PC-9 (cell line): ENCODE data around the gene SPEN. TPM values are rescaled to one million over a fixed set of nuclear protein-coding genes. Genes with fewer than 3 reads are reported as not detected.

Experiments
- BruUV-seq: library from RNA; stranded (reverse); fragments of 400-500 nt; replicated peaks from 2 replicates; lab custom pipeline; 2021; lab: Mats Ljungman, UMichigan
- CTCF ChIA-PET: fragments of 300-600 bp; sonication (Branson Sonifier 250); formaldehyde crosslinking; loops from one replicate; lab custom pipeline; 2022; ENCODE audit warnings: antibody characterized with exemption; lab: Charles Lee
- POLR2A ChIA-PET: fragments of 300-600 bp; sonication (Branson Sonifier 250); formaldehyde crosslinking; loops from one replicate; lab custom pipeline; 2022; ENCODE audit warnings: antibody characterized with exemption; ENCODE audit not compliant: unreplicated experiment; lab: Charles Lee
- DNase-seq, 2 experiments: peaks; one replicate each; pipeline versions ENCODE4 v3.0.0 to v3.0.0-alpha.2; 2015 to 2022; ENCODE audit warnings: mixed read lengths in 1 of 2
- H2AFZ ChIP-seq: fragments of 200-600 bp; sonication (generic); 2 replicates; pipeline ENCODE4 v1.8.1; 2017; ENCODE audit warnings: antibody characterized with exemption
- H3F3A ChIP-seq: fragments of 200-600 bp; sonication (generic); 2 replicates; pipeline ENCODE4 v1.8.1; 2017; ENCODE audit warnings: antibody characterized with exemption, mild to moderate bottlenecking, low read depth; ENCODE audit not compliant: insufficient read depth
- H3K27ac ChIP-seq: fragments of 200-600 bp; sonication (generic); 2 replicates; pipeline ENCODE4 v1.6.1; 2016; ENCODE audit warnings: mixed run types
- H3K27me3 ChIP-seq: fragments of 200-600 bp; sonication (generic); 2 replicates; pipeline ENCODE4 v1.6.1; 2016; ENCODE audit warnings: low read depth, mixed run types; ENCODE audit not compliant: insufficient read depth
- H3K36me3 ChIP-seq: fragments of 200-600 bp; sonication (generic); 2 replicates; pipeline ENCODE4 v1.6.1; 2016; ENCODE audit warnings: low read depth, mixed run types
- H3K4me1 ChIP-seq: fragments of 200-600 bp; sonication (generic); replicated peaks from 2 replicates; pipeline ENCODE4 v1.6.1; 2016; ENCODE audit warnings: mixed run types; ENCODE audit not compliant: insufficient read depth
- H3K4me2 ChIP-seq: fragments of 200-600 bp; sonication (generic); 2 replicates; pipeline ENCODE4 v1.6.1; 2017; ENCODE audit warnings: mixed run types
- H3K4me3 ChIP-seq: fragments of 200-600 bp; sonication (generic); 2 replicates; pipeline ENCODE4 v1.6.1; 2016; ENCODE audit warnings: mixed run types
- H3K79me2 ChIP-seq: fragments of 200-600 bp; sonication (generic); 2 replicates; pipeline ENCODE4 v1.6.1; 2017; ENCODE audit warnings: low read depth, mixed run types
- H3K9me2 ChIP-seq: fragments of 200-600 bp; sonication (generic); 2 replicates; pipeline ENCODE4 v1.8.1; 2017; ENCODE audit warnings: mild to moderate bottlenecking; ENCODE audit not compliant: insufficient read depth
- H3K9me3 ChIP-seq: fragments of 200-600 bp; sonication (generic); 2 replicates; pipeline ENCODE4 v1.8.1; 2016; ENCODE audit warnings: low read depth; ENCODE audit not compliant: insufficient read depth
- H4K20me1 ChIP-seq: fragments of 200-600 bp; sonication (generic); 2 replicates; pipeline ENCODE4 v1.8.1; 2017; ENCODE audit not compliant: insufficient read depth
- CTCF ChIP-seq: fragments of 200-600 bp; sonication (generic); conservative IDR thresholded peaks from 2 replicates; pipeline ENCODE4 v1.6.1; 2017; ENCODE audit warnings: mixed run types, antibody characterized with exemption, mild to moderate bottlenecking, moderate library complexity
- EZH2 ChIP-seq: fragments of 200-600 bp; sonication (generic); IDR thresholded peaks from 2 replicates; pipeline ENCODE4 v1.8.0; 2017; ENCODE audit warnings: antibody characterized with exemption, low read depth
- intact Hi-C: fragments of 100-400 bp; cut with micrococcal nuclease; formaldehyde crosslinking; loops from one replicate; pipeline ENCODE4 v1.10.0; 2022; ENCODE audit not compliant: unreplicated experiment
- total RNA-seq: library from RNA; stranded (reverse); gene quantifications from 2 replicates; pipeline ENCODE4 v1.2.3, GENCODE V29; 2021

SPEN gene
- total RNA-seq, 1 experiment from 2014 or later = 46.8 TPM

DNA sequence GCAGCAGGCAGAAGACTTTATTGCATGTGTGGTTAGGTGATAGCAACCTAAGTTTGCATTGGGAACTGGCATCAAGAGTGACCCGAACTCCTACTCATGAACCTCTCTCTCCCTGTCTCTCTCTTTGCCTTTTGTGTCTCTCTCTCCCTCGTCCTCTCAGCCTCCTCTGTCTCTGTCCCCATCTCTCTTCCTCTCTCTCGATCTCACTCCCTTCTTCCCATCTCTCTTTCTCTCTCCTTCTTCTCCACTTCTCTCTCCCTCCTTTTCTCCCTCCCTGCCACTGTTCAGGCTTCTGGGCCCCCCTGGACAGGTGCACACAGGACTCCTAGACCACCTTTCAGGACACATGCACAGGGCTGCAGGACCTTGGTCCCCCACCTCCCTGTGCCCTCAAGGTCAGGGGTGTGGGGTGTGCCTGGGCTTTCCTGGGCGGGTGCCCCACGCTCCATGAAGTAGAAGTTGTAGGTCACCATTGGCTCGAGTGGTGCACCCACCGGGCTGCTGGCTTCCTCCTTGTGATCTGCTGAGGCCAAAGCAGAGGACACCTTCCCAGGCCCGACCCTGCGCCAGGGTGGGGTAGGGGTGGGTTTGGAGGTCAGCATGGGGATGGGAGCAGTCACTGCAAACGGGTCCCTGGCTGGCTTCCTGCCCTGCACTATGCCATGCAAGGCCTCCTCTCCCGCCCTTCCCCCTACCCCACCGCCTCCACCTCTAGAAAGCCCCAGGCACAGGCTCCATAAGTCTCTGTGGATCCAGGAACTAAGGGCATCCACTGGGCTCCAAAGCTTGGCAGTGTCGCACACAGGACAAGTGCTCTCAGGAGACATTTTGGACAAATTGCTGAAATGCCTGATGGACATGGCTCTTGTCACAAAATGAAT lies 141.6 kb downstream of the SPEN start:
- Histone ChIP-seq H3K27ac (no peak overlapping the region), H3K4me3 (no peak overlapping the region), H4K20me1 (no peaks in the 10 kb centered on the region), H3K27me3 (no peaks in the 10 kb centered on the region), H3K36me3 (no peaks in the 10 kb centered on the region), H2AFZ (no peak overlapping the region), H3K9me2 (no peaks in the 10 kb centered on the region), H3K9me3 (no peaks in the 10 kb centered on the region), H3F3A (no peaks in the 10 kb centered on the region), H3K4me2 (no peak overlapping the region), H3K79me2 (no peaks in the 10 kb centered on the region), H3K4me1 (no peaks in the 10 kb centered on the region)
- CTCF ChIA-PET = no interaction called here
- no peak for DNase-seq
- BruUV-seq = no TSS peak
- POLR2A ChIA-PET = interaction anchor here (0.6 kb wide), 1 partner anchor 30 kb away, joined by 29 read pairs; no protein-coding TSS in a partner anchor
- no peak for TF ChIP-seq CTCF
- TF ChIP-seq EZH2 = no peak
- intact Hi-C loops = no loop called here

DNA sequence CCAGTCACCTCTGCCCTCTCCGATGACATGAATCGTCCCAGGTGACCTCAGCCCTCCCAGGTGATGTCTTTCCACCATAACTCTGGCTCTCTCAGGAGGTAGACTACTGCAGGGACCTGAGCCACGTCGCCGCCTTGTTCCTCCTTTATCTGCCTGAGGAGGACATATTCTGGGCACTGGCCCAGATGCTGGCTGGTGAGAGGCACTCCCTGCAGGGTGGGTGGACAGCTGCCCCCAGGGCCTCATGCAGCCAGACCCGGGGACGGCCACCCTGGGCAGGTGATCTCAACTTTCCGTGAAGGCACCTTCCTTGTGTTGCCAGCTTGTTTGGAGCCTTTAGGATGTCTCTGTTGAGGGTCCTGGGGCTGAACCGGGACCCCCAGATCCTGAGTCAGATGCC lies 142.3 kb downstream of the SPEN start:
- H2AFZ ChIP-seq = no peak overlapping the region
- H3K4me2 ChIP-seq = no peak overlapping the region
- no peak for TF ChIP-seq EZH2
- no peak for TF ChIP-seq CTCF
- H4K20me1 ChIP-seq = no peaks in the 10 kb centered on the region
- no peaks in the 10 kb centered on the region for H3K4me1 ChIP-seq
- intact Hi-C loops = no loop called here
- CTCF ChIA-PET = no interaction called here
- BruUV-seq = no TSS peak
- DNase-seq = no peak
- H3K27me3 ChIP-seq = no peaks in the 10 kb centered on the region
- POLR2A ChIA-PET = no interaction called here
- no peak overlapping the region for H3K4me3 ChIP-seq
- H3F3A ChIP-seq = no peaks in the 10 kb centered on the region
- no peak overlapping the region for H3K27ac ChIP-seq
- no peaks in the 10 kb centered on the region for H3K79me2 ChIP-seq
- no peaks in the 10 kb centered on the region for H3K9me3 ChIP-seq
- H3K36me3 ChIP-seq = no peaks in the 10 kb centered on the region
- H3K9me2 ChIP-seq = no peaks in the 10 kb centered on the region

Other genes with a start within 250 kb of the SPEN start
- 36.1 and 38.0 TPM in 2 replicates for gene DDI2, start 230.2 kb upstream of the SPEN start, total RNA-seq
- 45.9 and 51.8 TPM in 2 replicates for gene PLEKHM2, start 163.4 kb upstream of the SPEN start, total RNA-seq
- gene SLC25A34, start 111.4 kb upstream of the SPEN start, total RNA-seq = 1.4 and 1.7 TPM in 2 replicates
- gene TMEM82, start 105.2 kb upstream of the SPEN start, total RNA-seq = not detected in 2 replicates
- gene FBLIM1, start 88.9 kb upstream of the SPEN start, total RNA-seq = 57.2 and 114 TPM in 2 replicates
- gene UQCRHL, start 40.1 kb upstream of the SPEN start, total RNA-seq = 4.9 and 5.1 TPM in 2 replicates
- gene ZBTB17, start 128.4 kb downstream of the SPEN start, total RNA-seq = 17.4 and 24.2 TPM in 2 replicates
- gene SRARP, start 156.5 kb downstream of the SPEN start, total RNA-seq = not detected in 2 replicates
- gene HSPB7, start 170.3 kb downstream of the SPEN start, total RNA-seq = not detected in 2 replicates
- gene CLCNKA, start 174.3 kb downstream of the SPEN start, total RNA-seq = 1.0 and 1.1 TPM in 2 replicates
- gene CLCNKB, start 196.1 kb downstream of the SPEN start, total RNA-seq = 1.1 and 1.9 TPM in 2 replicates
- 7.4 and 12.3 TPM in 2 replicates for gene FAM131C, start 225.9 kb downstream of the SPEN start, total RNA-seq